K562 (cell line): Measurements from ENCODE around the gene HDAC2. TPM values are rescaled to one million over a fixed set of nuclear protein-coding genes. Genes with fewer than 3 reads are reported as not detected.
A peak's percentile ranks its signal among the peaks of the same experiment; 100 is the strongest.

Experiments
- CHAMP1 ChIP-seq: fragments of 450-650 bp; IDR thresholded peaks from 2 replicates; pipeline ENCODE4 v1.6.1; 2016; ENCODE audit warnings: mild to moderate bottlenecking
- EP300 ChIP-seq: IDR thresholded peaks from 2 replicates; pipeline ENCODE4 v1.6.1; 2012; ENCODE audit warnings: low read length, improper control_type of control experiment
- ESRRA ChIP-seq: fragments of 450-650 bp; IDR thresholded peaks from 2 replicates; pipeline ENCODE4 v1.6.1; 2014; ENCODE audit warnings: low read depth, mild to moderate bottlenecking, moderate library complexity, borderline replicate concordance
- NFRKB ChIP-seq: fragments of 450-650 bp; IDR thresholded peaks from 2 replicates; pipeline ENCODE4 v1.6.1; 2016; ENCODE audit warnings: low read depth
- PCBP1 ChIP-seq: fragments of 200-400 bp; formaldehyde crosslinking; IDR thresholded peaks from 2 replicates; pipeline ENCODE4 v1.6.1; 2018; ENCODE audit warnings: mild to moderate bottlenecking, low read depth, low read length; ENCODE audit not compliant: poor library complexity, severe bottlenecking
- PHF20 ChIP-seq: fragments of 450-650 bp; IDR thresholded peaks from 2 replicates; pipeline ENCODE4 v1.6.1; 2018; ENCODE audit not compliant: partially characterized antibody
- POLR2A ChIP-seq: fragments of 450-650 bp; conservative IDR thresholded peaks from 2 replicates; pipeline ENCODE4 v1.6.1; 2016
- POLR3G ChIP-seq: IDR thresholded peaks from 2 replicates; pipeline ENCODE4 v1.6.1; 2011; ENCODE audit not compliant: insufficient read length, insufficient replicate concordance; ENCODE audit errors: extremely low read depth
- TEAD1 ChIP-seq, 2 experiments: fragments of 450-650 bp in 1 of 2; sonication (generic) in 1 of 2; formaldehyde crosslinking; IDR thresholded peaks; 2 replicates each; pipeline versions ENCODE4 v1.4.0 to v1.8.0; 2020 to 2022; ENCODE audit warnings: mild to moderate bottlenecking in 2 of 2, missing genetic modification reagents in 1 of 2
- ZFP36 ChIP-seq: fragments of 150-350 bp; IDR thresholded peaks from 2 replicates; pipeline ENCODE4 v1.6.1; 2018; ENCODE audit warnings: low read length, low read depth; ENCODE audit not compliant: partially characterized antibody
- ZNF280B ChIP-seq: fragments of 250-450 bp; sonication (Bioruptor Pico); IDR thresholded peaks from 2 replicates; pipeline ENCODE4 v1.5.1; 2021; ENCODE audit warnings: mild to moderate bottlenecking
- ZNF431 ChIP-seq: sonication (generic); formaldehyde crosslinking; IDR thresholded peaks from 2 replicates; pipeline ENCODE4 v1.8.0; 2022; ENCODE audit warnings: mild to moderate bottlenecking, missing genetic modification reagents
- ZNF444 ChIP-seq: fragments of 250-450 bp; sonication (Bioruptor Pico); IDR thresholded peaks from 2 replicates; pipeline ENCODE4 v1.4.0; 2020; ENCODE audit warnings: mild to moderate bottlenecking, moderate library complexity
- ZNF609 ChIP-seq: sonication (generic); formaldehyde crosslinking; IDR thresholded peaks from 2 replicates; pipeline ENCODE4 v1.8.1; 2023; ENCODE audit warnings: missing genetic modification reagents, mild to moderate bottlenecking, borderline replicate concordance
- ZNF695 ChIP-seq: fragments of 450-650 bp; formaldehyde crosslinking; IDR thresholded peaks from 2 replicates; pipeline ENCODE4 v1.4.0; 2020; ENCODE audit warnings: mild to moderate bottlenecking, moderate library complexity
- polyA plus RNA-seq, 8 experiments: library from polyadenylated mRNA; depleted of rRNA in 4 of 8; stranded (reverse) in 5 of 8; unstranded in 3 of 8; fragments of >200 nt; fragmentation: Nextera tagmentation in 2 of 8; fragmentation: Illumina TruSeq in 1 of 8; extraction: Ambion mirVana in 2 of 8; extraction: Trizol in 1 of 8; gene quantifications; 2 replicates each; pipeline versions ENCODE4 v1.2.1 to v1.2.3, GENCODE V29; 2011 to 2014; ENCODE audit warnings: inconsistent platforms in 1 of 8, missing spikeins in 1 of 8
- total RNA-seq, 7 experiments: library from RNA; depleted of rRNA in 6 of 7; stranded (reverse); fragments of >200 nt in 6 of 7; fragmentation: Illumina TruSeq in 2 of 7; extraction: Trizol in 2 of 7; gene quantifications; 2 replicates each; pipeline versions ENCODE4 v1.2.1 to v1.2.3, GENCODE V29; 2011 to 2021; ENCODE audit warnings: low replicate concordance in 1 of 7

The HDAC2 gene
- total and polyA plus RNA-seq, 9 of the 15 experiments (the other 6 are each of a cell fraction or from before 2014, with no cell fraction given) = 67.0 to 277 (median 151) TPM

DNA sequence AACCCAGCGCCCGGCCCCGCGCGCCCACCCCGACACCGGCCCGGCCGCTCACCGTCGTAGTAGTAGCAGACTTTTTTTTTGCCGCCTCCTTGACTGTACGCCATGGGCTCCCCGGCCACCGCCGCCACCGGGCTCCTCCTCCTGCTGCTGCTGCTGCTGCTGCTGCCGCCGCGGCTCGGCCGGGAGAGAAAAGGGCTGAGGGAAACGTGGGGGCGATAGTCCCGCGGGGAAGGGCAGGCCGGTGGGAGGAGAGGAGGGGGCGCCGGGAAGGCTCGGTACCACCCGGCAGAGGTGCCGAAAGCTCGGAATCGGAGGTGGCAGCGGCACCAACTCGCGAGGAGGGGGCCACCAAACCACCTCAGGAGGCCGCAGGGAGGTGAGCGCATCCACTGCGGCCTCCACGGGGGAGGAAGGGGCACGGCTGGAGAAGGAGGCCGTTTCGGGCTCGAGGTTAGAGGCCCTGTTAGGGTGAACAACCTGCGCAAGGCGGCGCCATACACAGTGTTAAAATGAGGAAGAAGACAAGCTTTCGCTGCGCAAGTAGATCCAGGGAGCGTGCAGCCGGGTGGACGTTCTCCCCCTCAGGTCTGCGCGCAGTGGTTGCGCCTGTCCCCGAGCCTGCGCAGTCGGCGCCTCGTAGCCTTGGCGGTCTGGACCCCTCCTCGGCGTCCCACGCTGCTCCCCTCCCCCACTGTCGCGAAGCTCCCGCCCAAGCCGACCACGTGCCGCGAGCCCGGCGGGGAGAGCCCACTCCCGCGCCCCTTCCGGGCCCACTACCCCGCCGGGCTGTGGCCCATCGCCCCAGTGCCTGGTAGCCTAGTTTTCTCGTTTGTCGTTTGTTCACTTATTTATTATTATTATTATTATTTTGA is at the start of gene HDAC2 (continued):
- TF ChIP-seq ZNF609 (no peak), CHAMP1 (peak; percentile 94), EP300 (peak; percentile 53; the same call in 1 of the 2 replicates), POLR2A (peak; percentile 91), ZNF431 (peak; percentile 91), PHF20 (peak; percentile 28), PCBP1 (peak; percentile 40), ZNF695 (CRISPR knock-in tag) (no peak), NFRKB (peak; percentile 59; the same call in 1 of the 2 replicates), ZNF280B (CRISPR knock-in tag) (no peak), ZFP36 (peak; percentile 3), ESRRA (peak; percentile 27; the same call in 1 of the 2 replicates), ZNF444 (CRISPR knock-in tag) (no peak), TEAD1 (CRISPR knock-in tag; IDR thresholded peaks at IDR 0.05) (peak in 1 of 2 experiments; percentile 85; a peak in 2 of 4 replicates), POLR3G (no peak)
